ENCODE measurements around the gene ST6GALNAC6.

Gene ST6GALNAC6

DNA sequence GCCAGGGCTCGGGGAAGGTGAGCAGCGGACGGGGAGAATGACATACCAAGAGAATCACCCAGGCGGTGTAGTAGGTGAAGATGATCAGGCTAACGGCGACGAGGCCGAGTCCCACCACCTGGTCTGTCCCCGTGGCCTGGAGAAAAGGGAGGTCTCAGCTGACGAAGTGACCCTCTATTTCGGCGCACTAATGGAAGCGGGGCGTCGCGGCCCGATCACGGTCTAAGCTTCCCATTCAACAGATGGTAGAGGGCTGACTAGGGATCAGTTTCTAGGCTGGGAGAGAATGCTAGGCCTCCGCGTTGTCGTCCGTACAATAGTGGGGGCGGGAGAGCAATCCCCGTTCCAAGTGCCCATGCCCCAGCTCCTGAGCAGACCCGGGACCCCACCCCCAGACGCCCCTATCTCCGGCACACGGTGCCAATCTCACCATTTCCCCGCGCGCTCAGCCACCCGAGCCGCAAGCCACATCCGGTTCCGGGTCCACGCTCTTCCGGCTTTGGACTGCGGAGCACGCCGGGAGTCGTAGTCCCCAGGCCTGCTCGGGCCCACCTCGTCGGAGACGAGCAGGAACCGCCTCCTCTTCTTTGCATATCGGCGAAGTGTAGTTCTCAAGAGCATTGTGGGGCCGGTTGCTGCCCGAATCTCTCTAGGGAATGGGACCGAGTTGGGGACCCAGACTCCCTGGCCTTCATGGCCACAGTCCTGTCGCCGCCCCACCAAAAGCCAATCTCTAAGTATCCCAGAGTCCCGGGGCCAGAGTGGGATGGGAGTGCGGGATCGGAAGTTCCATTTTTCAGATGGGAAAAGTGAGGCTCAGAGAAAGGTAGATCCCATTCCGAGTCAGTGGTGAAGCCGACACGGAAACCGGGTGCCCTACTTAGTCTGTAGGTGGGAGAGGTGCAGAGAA is 38.2 kb upstream of the ST6GALNAC6 start, which contains the start of gene DPM2:
TSS of gene DPM2 (minus strand) at position 467 of the 910 bp plus-strand sequence. CDS start at position 433, 34 bp downstream.
- Mint-ChIP-seq H3K9me3 (no peaks in the 10 kb centered on the region), H3K36me3 (ENCODE audit: low read depth) (peaks cover 83% of the 10 kb centered on the region), H3K27me3 (no peaks in the 10 kb centered on the region), H3K4me1 (ENCODE audit: low read depth) (peaks cover 46% of the 10 kb centered on the region), H3K4me3 (peak within 1 kb of the TSS; percentile 93), H3K27ac (peak within 1 kb of the TSS; percentile 94)
- DNase-seq, result peak; percentile 87

DNA sequence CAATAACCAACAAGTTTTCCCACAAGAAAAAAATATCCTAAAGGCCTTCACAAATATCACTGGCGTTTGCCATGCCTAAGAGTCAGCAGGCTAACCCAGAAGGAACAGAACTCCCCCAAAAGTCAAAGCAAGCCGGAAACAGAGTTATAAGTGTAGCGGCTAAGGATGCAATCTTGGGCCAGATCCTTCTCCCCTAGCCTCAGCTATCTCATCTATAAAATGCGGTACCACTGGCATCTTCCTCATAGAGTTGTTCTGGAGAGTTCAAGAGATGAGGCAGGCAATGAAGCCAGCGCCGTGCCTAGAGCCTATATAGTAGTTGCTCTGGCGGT is 37.6 kb upstream of the ST6GALNAC6 start:
- Mint-ChIP-seq H3K4me1 (ENCODE audit: low read depth) (peaks cover 46% of the 10 kb centered on the region), H3K27ac (peak overlapping the region; percentile 94), H3K36me3 (ENCODE audit: low read depth) (peaks cover 76% of the 10 kb centered on the region), H3K9me3 (no peaks in the 10 kb centered on the region), H3K27me3 (no peaks in the 10 kb centered on the region), H3K4me3 (peak overlapping the region; percentile 93)
- no peak for DNase-seq

DNA sequence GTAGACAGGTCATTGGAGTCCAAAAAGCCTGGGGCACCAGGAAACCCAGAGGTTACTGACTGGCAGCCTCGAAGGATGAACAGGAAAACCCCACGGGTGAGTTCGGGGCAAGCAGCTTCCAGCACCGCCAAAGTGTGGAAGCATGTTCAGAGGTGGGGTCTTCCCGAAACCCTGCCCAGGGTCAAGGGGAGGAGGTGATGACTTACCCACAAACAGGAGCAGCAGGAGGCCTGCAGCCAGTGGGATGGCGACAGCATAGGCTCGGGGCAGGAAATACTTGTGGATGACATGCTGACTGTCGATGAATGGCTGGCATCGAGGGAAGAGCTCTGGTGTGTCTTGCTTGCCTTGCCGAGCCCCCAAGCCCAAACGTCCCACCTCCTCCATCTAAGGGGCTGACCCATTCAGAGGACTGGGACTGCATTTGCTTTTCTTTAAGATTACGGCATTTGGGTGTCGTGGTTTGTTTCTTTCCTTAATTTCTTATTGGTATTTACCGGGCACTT is 37.0 kb upstream of the ST6GALNAC6 start:
- H3K4me1 Mint-ChIP-seq (ENCODE audit: low read depth), result peaks cover 51% of the 10 kb centered on the region

DNA sequence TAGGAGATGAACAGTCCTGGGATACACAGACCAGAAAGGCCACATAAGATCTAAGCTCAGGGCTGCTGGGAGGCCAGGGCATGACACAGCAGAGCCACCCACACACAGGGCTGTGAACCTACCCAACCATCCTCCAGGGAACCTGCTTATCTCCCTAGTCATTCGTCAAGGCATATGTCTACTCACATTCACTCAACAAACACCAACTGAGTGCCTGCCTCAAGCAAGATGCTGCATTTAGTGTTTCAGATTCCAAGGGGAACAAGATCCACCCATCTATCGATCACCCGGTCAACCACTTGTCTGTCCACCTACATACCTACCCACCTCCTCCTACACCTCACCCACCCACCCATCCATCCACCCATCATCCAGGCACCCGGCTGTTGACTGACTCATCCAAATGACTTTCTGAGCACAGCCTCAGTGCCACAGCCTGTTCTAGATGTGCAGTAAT is 36.4 kb upstream of the ST6GALNAC6 start:
- no peaks in the 10 kb centered on the region for H3K9me3 Mint-ChIP-seq
- peak overlapping the region; percentile 93 for H3K4me3 Mint-ChIP-seq
- H3K4me1 Mint-ChIP-seq (ENCODE audit: low read depth), result peaks cover 57% of the 10 kb centered on the region
- no peaks in the 10 kb centered on the region for H3K27me3 Mint-ChIP-seq
- peak overlapping the region; percentile 94 for H3K27ac Mint-ChIP-seq
- peaks cover 65% of the 10 kb centered on the region for H3K36me3 Mint-ChIP-seq (ENCODE audit: low read depth)
- DNase-seq, result no peak

More for the DNA sequence above, 37.0 kb upstream of the ST6GALNAC6 start:
- Mint-ChIP-seq H3K27me3 (no peaks in the 10 kb centered on the region), H3K4me3 (peak overlapping the region; percentile 93), H3K27ac (peak overlapping the region; percentile 94), H3K36me3 (ENCODE audit: low read depth) (peaks cover 71% of the 10 kb centered on the region), H3K9me3 (no peaks in the 10 kb centered on the region)
- DNase-seq, result no peak

DNA sequence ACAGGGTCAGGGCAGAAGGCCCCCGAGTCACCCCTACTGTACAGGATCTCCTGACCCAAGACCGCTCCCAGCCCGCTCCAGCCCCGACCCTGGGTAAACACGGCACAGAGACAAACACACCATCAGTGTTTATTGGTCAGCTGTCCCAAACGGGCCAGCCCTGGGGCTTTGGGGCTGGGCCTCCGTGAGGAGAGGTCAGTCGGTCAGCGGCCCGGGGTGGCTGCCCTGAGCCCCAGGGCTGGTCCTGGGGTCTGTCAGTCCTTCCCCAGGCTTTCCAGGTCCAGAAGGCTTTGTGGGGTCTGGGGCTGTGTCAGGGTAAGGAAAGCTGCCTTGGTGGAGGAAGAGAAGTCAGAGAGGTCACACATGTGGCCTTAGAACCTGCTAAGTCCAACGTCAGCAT is 35.6 kb upstream of the ST6GALNAC6 start:
- H3K27ac Mint-ChIP-seq, result peak overlapping the region; percentile 67
- H3K4me3 Mint-ChIP-seq, result peak overlapping the region; percentile 93
- peaks cover 57% of the 10 kb centered on the region for H3K36me3 Mint-ChIP-seq (ENCODE audit: low read depth)
- no peak for DNase-seq
- H3K4me1 Mint-ChIP-seq (ENCODE audit: low read depth), result peaks cover 61% of the 10 kb centered on the region
- H3K9me3 Mint-ChIP-seq, result no peaks in the 10 kb centered on the region
- H3K27me3 Mint-ChIP-seq, result no peaks in the 10 kb centered on the region

DNA sequence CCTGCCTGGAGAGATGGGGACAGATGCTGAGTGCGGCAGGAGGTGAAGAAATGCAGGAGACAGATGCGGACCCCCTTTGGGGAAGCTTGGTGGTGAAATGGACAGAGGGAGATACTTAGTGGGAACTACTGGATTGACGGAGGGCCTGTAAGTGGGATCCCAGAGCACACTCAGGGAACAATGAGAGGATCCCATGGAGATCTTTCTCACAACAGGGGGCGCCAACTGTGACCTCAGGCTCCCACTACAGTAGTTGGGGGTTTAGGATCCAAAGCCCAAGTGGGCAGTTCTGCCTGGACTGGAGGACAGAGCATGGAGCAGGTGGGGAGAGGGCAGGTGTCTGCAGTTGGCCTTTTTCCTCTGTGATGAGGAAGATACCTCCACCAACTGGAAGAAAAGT is 34.8 kb upstream of the ST6GALNAC6 start:
- DNase-seq, result no peak
- H3K27me3 Mint-ChIP-seq, result no peaks in the 10 kb centered on the region
- no peaks in the 10 kb centered on the region for H3K9me3 Mint-ChIP-seq
- H3K4me1 Mint-ChIP-seq (ENCODE audit: low read depth), result peaks cover 67% of the 10 kb centered on the region
- H3K27ac Mint-ChIP-seq, result peak overlapping the region; percentile 45
- H3K36me3 Mint-ChIP-seq (ENCODE audit: low read depth), result peaks cover 55% of the 10 kb centered on the region
- H3K4me3 Mint-ChIP-seq, result no peak overlapping the region

DNA sequence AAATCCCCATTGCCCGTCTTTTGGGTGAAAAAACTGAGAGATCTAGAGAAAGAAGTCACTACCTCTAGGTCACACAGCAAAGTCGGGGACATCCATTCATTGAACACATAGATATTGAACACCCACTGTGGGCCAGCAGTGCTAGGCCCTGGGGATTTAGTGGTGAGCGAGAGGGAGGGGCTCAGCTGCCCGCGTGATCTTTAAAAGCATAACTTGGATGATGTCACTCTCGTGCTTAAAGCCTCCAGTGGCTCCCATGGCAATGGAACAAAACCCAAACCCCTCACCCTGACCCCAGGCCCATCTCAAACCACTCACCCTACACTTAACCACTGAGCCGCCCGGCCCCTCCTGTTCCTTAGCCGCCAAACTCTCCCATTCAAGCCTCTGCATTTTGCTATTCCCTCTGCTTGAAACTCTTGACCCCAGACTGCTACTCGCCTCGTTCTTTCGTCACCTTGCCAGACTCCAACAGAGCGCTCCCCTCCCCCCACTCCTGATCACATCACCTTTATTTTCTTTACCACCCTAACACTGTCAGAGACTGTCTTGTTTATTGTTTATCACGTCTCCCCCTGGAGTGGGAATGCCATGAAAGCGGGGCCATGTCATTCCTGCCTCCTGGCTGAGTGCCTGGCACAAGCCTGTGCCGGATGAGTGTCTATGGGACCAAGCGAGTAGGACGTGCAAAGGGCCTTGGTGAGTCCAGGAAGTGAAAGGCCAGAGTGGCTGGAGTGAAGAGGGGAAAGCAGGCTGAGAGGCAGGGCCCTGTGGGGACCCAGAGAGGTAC is 31.9 kb upstream of the ST6GALNAC6 start:
- peaks cover 35% of the 10 kb centered on the region for H3K36me3 Mint-ChIP-seq (ENCODE audit: low read depth)
- H3K27ac Mint-ChIP-seq, result peak overlapping the region; percentile 77
- peak overlapping the region; percentile 69 for H3K4me3 Mint-ChIP-seq
- peaks cover 60% of the 10 kb centered on the region for H3K4me1 Mint-ChIP-seq (ENCODE audit: low read depth)
- no peak for DNase-seq
- peaks cover 6% of the 10 kb centered on the region for H3K27me3 Mint-ChIP-seq
- no peaks in the 10 kb centered on the region for H3K9me3 Mint-ChIP-seq

DNA sequence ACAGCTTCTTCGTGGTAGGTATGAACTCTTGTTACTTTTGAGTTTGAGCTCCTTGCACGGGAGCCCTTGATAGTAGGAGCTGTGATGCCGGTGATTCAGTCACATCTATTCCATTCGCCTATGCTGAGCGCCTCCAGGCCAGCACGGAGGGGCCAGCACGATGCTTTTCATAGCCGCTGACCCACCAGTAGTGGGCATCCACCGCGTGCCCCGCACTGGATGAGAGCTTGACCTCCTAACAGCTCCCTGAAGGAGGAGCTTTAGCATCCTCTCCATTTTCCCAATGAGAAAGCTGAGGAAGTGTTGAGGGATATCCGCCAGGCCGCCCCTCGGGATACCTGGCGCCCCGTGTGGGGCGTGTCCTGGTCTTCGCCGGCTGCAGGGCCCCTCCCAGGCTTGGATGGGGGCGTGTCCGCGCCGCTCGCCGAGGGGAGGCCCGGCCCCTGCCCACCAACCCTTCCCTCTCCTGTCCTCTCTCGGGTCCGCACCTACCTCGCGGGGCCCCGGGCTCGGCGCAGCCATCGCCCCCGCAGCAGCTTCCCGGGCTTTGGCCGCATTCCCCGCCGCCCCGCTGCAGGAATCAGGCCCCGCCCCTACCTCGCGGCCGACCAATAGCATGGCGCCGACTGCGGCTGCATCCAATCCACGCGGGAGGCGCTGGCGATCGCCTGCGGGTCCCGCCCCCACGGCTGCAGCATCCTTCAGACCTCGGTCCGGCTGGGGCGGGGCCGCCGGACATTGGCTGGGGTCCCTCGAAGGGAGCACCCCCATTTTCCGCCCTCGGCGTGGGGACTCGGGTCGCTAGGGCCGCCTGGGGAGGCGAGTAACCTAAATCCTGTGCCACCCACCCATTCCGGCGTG is 31.1 kb upstream of the ST6GALNAC6 start, which contains the start of gene PIP5KL1:
TSS of gene PIP5KL1 (minus strand) at position 547 of the 861 bp plus-strand sequence. CDS start at position 522, 25 bp downstream.
- Mint-ChIP-seq H3K27me3 (peaks cover 6% of the 10 kb centered on the region), H3K27ac (peak within 1 kb of the TSS; percentile 77), H3K4me1 (ENCODE audit: low read depth) (peaks cover 52% of the 10 kb centered on the region), H3K9me3 (no peaks in the 10 kb centered on the region), H3K4me3 (peak within 1 kb of the TSS; percentile 69), H3K36me3 (ENCODE audit: low read depth) (peaks cover 27% of the 10 kb centered on the region)
- DNase-seq, result peak; percentile 84

DNA sequence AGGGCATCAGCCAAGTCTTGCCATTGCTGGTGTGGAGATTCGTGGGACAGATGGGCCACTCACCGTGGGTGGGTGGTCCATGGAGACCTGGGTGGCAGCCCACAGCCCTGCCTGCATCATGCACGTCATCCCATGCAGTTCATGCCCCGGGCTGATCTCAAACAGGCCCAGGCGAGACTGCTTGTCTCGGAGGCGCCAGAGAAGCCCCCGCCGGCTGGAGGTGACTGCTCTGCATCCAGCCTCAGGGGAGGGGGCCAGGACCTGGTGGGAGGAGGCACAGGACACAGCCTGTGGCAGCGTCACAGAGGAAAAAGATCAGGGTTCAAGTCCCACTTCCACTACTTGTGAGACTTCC is 30.2 kb upstream of the ST6GALNAC6 start:
- H3K4me1 Mint-ChIP-seq (ENCODE audit: low read depth), result peaks cover 46% of the 10 kb centered on the region
- H3K4me3 Mint-ChIP-seq, result peak overlapping the region; percentile 69
- no peak overlapping the region for H3K27ac Mint-ChIP-seq
- DNase-seq, result no peak
- H3K36me3 Mint-ChIP-seq (ENCODE audit: low read depth), result peaks cover 18% of the 10 kb centered on the region
- no peaks in the 10 kb centered on the region for H3K9me3 Mint-ChIP-seq
- peaks cover 12% of the 10 kb centered on the region for H3K27me3 Mint-ChIP-seq

DNA sequence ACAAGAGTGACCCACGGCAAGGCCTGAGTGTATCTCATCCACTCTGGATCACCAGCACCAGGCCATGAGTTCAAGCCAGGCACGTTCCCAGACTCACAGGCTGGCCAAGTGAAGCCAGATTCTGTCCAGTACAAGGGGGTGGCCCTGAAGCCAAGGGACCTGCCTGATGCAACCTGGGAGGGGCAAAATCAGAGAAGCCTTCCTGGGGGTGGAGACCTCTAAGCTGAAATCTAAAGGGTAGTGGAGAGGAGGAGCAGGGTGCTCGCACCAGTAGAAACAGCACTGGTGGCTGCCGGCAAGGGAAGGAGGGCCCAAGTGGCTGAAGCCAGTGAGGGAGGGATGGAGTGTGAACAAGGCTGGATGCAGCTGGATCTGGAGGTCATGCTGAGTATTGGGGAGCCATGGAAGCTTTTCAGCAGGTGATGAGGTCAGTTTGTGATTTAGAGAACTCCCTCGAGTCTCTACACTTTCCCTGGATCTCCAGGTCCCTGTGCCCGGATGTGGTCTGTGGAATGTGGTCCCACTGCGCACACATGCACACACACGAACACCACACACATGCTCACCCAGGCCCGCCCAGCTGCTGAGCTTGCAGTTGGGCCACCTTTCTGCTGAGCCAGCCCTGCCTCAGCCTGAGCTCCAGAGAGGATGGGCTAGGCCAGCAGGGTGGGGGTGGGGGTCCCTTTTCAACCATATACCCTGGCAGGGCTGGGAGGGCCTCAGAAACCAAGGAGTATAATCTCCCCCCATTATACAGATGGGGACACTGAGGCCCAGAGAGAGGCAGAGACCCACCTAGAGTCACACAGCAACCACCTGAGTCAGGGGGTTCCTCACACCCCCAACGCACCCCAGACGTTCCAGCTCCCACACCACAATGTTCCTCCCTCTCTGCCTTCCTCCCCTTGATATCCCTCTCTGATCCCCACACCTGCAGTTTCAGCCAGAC is 29.5 kb upstream of the ST6GALNAC6 start:
- DNase-seq, result no peak
- H3K36me3 Mint-ChIP-seq (ENCODE audit: low read depth), result peaks cover 12% of the 10 kb centered on the region
- H3K4me1 Mint-ChIP-seq (ENCODE audit: low read depth), result peaks cover 40% of the 10 kb centered on the region
- H3K4me3 Mint-ChIP-seq, result peak overlapping the region; percentile 21
- H3K27me3 Mint-ChIP-seq, result peaks cover 12% of the 10 kb centered on the region
- no peaks in the 10 kb centered on the region for H3K9me3 Mint-ChIP-seq
- H3K27ac Mint-ChIP-seq, result no peak overlapping the region

DNA sequence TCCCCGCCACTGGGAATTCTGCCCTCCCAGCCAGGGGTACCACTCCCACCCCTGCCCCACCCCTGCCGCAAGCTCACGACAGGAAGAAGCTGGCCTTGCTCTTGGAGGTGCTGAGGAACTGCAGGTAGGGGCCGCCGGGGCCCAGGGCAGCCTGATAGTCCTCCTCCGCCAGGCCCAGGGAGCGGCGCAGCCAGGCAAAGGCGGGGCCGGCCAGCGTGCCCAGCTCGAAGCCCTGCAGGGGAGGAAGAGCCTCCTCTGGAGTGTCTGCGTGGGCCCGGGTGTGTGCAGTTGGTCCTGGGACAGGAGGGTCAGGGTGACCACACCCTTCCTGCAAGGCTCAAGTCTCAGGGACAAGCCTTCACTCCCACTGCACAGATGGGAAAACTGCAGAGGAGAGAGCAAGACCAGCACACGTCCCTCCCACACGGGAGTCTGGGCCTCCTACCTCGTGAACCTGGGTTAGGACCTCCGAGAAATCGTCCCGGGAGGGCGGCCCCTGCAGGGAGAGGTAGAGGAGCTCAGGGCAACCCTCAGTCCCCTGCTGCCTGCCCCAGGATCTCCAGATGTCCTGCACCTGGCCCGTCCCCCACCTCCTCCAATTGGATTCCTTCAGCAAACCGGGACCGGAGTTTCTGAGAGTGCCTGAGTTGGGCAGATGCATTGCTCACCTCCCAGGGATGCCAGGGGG is 28.7 kb upstream of the ST6GALNAC6 start:
- Mint-ChIP-seq H3K36me3 (ENCODE audit: low read depth) (peaks cover 4% of the 10 kb centered on the region), H3K27ac (no peak overlapping the region), H3K9me3 (no peaks in the 10 kb centered on the region), H3K4me3 (no peak overlapping the region), H3K27me3 (peaks cover 15% of the 10 kb centered on the region), H3K4me1 (ENCODE audit: low read depth) (peaks cover 39% of the 10 kb centered on the region)
- DNase-seq, result no peak

DNA sequence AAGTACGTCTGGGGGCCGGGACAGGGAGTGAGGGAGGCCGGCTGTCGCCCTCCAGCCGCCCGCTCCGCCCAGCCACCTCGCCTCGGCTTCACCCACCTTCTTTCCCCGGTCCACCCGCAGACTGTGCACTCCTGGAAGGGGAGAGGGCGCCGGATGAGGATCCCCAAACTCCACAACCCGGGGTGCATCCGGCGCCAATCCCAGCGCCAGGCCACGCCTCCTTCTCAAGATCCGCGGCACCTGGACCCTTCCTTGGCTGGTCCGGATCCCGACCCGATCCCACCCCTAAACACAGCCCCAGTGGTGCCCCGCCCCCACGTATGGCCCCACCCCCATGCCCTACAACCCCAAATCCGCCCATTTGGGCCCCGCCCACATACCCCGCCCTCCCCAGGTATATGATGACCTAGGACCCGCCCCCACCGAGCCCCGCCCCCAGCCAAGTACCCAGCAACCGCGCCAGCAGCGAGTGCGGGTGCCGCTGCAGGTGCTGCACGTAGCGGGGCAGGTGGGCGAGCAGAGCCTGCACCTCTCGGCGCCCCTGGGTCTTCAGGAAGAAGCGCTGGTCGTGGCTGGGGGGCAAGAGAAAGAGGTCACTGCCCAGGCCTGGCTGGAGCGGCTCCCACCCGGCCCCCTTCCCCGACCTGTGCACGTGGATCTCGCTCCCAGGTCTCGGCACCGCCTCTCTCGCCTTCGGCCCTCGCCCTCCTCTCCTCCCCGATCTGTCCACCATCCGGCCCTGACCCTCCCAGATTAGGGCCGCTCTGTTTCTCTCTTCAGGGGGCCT is 28.0 kb upstream of the ST6GALNAC6 start:
- peaks cover 36% of the 10 kb centered on the region for H3K4me1 Mint-ChIP-seq (ENCODE audit: low read depth)
- peak; percentile 73 for DNase-seq
- no peaks in the 10 kb centered on the region for H3K36me3 Mint-ChIP-seq (ENCODE audit: low read depth)
- no peaks in the 10 kb centered on the region for H3K9me3 Mint-ChIP-seq
- H3K27ac Mint-ChIP-seq, result no peak overlapping the region
- peaks cover 18% of the 10 kb centered on the region for H3K27me3 Mint-ChIP-seq
- H3K4me3 Mint-ChIP-seq, result peak overlapping the region; percentile 75

All from activated T-cell treated with anti-CD3 and anti-CD28 coated beads, Interleukin-2, amount 50 U/mL, for 24 hours (primary cell).